ENCODE data around the gene MEIKIN. TPM values are rescaled to one million over a fixed set of nuclear protein-coding genes. Genes with fewer than 3 reads are reported as not detected.

Gene MEIKIN
- total and polyA plus RNA-seq, 2 of the 13 experiments (the other 11 are each of a cell fraction or from before 2014, with no cell fraction given) = not detected

DNA sequence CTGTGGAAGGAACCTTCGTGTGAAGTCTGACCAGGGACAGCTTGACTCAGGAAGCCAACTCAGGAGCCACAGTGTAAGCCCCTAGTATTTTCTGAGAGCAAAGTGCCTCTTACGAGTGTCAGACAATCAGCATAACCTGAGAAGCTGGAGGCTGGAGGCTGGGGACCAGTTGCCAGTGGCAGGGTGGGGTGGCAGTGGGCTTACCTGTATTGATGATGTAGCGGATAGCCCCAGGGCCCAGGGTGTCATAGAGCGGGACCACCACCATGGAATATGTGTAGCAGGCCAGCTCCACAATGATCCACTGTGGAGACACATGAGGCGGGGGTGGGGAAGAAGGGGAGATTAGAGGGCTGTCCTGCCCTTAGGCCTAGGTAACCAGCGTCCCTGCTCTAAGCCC, 43.1 kb upstream of the MEIKIN start (continued):
- no peak for TF ChIP-seq MED1 (CRISPR knock-in tag; IDR thresholded peaks at IDR 0.05)
- TF ChIP-seq, protein P1, sequence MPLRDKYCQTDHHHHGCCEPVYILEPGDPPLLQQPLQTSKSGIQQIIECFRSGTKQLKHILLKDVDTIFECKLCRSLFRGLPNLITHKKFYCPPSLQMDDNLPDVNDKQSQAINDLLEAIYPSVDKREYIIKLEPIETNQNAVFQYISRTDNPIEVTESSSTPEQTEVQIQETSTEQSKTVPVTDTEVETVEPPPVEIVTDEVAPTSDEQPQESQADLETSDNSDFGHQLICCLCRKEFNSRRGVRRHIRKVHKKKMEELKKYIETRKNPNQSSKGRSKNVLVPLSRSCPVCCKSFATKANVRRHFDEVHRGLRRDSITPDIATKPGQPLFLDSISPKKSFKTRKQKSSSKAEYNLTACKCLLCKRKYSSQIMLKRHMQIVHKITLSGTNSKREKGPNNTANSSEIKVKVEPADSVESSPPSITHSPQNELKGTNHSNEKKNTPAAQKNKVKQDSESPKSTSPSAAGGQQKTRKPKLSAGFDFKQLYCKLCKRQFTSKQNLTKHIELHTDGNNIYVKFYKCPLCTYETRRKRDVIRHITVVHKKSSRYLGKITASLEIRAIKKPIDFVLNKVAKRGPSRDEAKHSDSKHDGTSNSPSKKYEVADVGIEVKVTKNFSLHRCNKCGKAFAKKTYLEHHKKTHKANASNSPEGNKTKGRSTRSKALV (CRISPR knock-in tag; IDR thresholded peaks at IDR 0.05) = no peak
- TF ChIP-seq, protein P2, sequence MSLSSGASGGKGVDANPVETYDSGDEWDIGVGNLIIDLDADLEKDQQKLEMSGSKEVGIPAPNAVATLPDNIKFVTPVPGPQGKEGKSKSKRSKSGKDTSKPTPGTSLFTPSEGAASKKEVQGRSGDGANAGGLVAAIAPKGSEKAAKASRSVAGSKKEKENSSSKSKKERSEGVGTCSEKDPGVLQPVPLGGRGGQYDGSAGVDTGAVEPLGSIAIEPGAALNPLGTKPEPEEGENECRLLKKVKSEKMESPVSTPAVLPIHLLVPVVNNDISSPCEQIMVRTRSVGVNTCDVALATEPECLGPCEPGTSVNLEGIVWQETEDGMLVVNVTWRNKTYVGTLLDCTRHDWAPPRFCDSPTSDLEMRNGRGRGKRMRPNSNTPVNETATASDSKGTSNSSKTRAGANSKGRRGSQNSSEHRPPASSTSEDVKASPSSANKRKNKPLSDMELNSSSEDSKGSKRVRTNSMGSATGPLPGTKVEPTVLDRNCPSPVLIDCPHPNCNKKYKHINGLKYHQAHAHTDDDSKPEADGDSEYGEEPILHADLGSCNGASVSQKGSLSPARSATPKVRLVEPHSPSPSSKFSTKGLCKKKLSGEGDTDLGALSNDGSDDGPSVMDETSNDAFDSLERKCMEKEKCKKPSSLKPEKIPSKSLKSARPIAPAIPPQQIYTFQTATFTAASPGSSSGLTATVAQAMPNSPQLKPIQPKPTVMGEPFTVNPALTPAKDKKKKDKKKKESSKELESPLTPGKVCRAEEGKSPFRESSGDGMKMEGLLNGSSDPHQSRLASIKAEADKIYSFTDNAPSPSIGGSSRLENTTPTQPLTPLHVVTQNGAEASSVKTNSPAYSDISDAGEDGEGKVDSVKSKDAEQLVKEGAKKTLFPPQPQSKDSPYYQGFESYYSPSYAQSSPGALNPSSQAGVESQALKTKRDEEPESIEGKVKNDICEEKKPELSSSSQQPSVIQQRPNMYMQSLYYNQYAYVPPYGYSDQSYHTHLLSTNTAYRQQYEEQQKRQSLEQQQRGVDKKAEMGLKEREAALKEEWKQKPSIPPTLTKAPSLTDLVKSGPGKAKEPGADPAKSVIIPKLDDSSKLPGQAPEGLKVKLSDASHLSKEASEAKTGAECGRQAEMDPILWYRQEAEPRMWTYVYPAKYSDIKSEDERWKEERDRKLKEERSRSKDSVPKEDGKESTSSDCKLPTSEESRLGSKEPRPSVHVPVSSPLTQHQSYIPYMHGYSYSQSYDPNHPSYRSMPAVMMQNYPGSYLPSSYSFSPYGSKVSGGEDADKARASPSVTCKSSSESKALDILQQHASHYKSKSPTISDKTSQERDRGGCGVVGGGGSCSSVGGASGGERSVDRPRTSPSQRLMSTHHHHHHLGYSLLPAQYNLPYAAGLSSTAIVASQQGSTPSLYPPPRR (CRISPR knock-in tag; IDR thresholded peaks at IDR 0.05; ENCODE audit: borderline replicate concordance) = no peak
- no peak for TF ChIP-seq SMARCE1 (IDR thresholded peaks at IDR 0.05; ENCODE audit: borderline replicate concordance)
- TF ChIP-seq, protein P3, sequence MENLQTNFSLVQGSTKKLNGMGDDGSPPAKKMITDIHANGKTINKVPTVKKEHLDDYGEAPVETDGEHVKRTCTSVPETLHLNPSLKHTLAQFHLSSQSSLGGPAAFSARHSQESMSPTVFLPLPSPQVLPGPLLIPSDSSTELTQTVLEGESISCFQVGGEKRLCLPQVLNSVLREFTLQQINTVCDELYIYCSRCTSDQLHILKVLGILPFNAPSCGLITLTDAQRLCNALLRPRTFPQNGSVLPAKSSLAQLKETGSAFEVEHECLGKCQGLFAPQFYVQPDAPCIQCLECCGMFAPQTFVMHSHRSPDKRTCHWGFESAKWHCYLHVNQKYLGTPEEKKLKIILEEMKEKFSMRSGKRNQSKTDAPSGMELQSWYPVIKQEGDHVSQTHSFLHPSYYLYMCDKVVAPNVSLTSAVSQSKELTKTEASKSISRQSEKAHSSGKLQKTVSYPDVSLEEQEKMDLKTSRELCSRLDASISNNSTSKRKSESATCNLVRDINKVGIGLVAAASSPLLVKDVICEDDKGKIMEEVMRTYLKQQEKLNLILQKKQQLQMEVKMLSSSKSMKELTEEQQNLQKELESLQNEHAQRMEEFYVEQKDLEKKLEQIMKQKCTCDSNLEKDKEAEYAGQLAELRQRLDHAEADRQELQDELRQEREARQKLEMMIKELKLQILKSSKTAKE (CRISPR knock-in tag; IDR thresholded peaks at IDR 0.05; ENCODE audit: borderline replicate concordance) = no peak
- TF ChIP-seq ZBTB4 (CRISPR knock-in tag; IDR thresholded peaks at IDR 0.05; ENCODE audit: borderline replicate concordance) = no peak
- TF ChIP-seq DR1 (CRISPR knock-in tag; IDR thresholded peaks at IDR 0.05) = no peak
- no peak for TF ChIP-seq KLF6 (CRISPR knock-in tag; IDR thresholded peaks at IDR 0.05)
